Measurements from ENCODE around the gene RHBDD2.
"Not testable (repeated sequence)": the region's sequence is repeated elsewhere in the genome, so short reads cannot be mapped to it uniquely, and the experiment has no call there.

RHBDD2 gene

DNA sequence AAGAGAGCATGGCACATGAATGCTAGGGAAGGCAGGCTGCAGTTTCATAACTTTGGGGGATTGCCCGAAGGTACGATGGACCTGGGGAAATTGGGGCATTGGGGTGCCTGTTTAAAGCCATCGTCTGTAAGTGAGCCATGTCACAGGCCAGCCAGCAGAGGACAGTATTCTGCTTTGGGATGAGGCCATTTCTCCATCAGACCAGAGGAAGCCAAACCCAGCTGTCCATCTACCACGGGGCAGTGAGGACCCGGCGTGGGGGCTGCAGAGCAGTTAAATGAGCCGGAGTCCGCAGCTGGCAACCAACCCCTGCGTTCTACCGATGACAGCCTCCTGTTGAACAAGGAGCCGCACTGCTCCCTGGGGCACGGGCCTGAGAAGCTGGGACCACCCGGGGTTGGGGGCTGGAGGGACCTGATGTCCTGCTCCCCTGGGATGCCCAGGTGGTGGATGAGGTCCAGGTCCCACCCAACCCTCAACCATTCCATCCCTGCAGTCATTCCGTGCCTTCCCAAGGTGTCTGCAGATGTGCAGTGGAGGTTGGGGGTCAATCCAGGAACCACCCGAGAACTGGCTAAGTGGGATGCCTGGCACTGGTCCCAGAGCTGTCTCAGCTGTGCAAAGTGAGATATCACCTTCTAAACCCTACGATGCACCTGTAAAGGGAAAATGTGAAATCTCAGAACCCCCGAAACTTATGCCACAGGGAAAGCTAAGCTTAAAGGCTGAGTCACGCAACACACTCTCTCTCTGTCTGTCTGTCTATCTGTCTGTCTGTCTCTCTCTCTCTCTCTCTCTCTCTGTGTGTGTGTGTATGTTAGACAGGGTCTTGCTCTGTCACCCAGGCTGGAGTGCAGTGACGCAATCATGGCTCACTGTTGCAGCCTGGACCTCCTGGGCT, 12.1 kb upstream of the RHBDD2 start:
- DNase-seq (ENCODE audit: low read depth, low spot score) = no peak

DNA sequence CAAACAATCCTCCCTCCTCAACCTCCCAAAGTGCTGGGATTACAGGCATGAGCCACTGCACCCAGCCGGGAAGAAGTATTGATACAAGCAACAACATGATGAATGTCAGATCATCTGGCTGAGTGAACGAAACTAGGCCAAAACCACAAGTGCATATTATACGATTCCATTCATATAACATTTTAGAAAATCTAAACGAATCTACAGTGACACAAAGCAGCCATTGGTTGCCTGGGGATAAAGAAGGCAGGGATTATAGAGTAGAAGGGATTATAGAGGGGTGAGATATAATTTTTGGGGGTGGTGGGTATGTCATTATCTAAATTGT, 11.5 kb upstream of the RHBDD2 start:
- DNase-seq (ENCODE audit: low read depth, low spot score) = no peak

DNA sequence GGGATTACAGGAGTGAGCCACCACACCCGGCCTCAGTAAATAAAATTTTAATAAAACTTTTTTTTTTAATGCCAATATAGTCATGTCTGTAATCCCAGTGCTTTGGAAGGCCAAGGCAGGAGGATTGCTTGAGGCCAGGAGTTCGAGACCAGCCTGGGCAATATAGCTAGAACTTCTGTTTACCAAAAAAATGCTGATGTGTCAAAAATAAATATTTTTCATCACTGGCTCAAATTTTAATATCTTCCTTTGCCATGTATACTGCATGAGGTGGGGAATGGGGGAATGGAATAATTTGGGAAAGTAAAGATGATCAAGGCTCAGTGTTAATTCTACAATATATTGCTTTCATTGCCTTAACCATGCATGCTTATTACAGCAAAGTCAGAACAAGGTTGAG, 10.7 kb upstream of the RHBDD2 start:
- no peak for DNase-seq (ENCODE audit: low read depth, low spot score)

DNA sequence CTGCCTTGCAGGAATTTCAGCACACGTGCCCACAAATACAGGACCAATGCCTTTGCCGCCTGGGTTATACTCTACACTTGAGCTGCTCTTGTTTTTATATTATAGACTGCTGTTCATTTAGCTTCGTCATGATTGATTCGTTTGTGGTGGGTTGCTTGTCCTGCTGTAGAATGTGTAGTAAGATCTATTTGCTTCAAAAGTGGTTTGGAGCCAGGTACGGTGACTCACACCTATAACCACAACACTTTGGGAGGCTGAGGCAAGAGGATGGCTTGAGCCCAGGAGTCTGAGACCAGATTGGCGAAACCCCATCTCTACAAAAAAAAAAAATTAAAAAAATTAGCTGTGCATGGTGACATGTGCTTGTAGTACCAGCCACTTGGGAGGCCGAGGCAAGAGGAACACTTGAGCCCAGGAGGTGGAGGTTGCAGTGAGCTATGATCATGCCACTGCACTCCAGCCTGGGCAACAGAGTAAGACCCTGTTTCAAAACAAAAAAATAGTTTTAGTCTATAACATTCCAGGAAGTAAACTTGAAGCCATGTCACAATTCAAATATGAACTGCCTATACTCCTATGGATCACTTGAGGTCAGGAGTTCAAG, 9.0 kb upstream of the RHBDD2 start:
- DNase-seq (ENCODE audit: low read depth, low spot score) = no peak

DNA sequence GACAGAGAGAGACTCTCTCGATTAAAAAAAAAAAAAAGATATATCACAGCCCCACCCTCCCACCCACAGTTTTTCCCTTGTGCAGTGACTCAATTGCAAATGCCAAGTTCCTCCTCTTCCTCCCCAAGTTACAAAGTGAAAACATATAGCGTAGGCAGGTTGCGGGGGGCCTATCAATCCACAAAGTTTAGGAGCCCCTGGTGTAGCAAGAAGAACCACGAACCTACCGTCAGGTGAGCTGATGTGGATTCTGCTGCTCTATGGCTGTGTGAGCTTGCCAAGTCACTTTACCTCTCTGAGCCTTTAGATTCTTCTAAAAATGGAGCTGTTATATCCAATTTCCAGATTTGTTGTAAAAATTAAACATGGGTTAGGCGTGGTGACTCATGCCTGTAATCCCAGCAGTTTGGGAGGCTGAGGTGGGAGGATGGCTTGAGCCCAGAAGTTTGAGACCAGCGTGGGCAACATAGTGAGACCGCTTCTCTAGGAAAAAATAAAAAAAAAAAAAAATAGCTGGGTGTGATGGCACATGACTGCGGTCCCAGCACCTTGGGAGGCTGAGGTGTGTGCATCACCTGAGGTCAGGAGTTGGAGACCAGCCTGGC, 8.2 kb upstream of the RHBDD2 start:
- no peak for DNase-seq (ENCODE audit: low read depth, low spot score)

DNA sequence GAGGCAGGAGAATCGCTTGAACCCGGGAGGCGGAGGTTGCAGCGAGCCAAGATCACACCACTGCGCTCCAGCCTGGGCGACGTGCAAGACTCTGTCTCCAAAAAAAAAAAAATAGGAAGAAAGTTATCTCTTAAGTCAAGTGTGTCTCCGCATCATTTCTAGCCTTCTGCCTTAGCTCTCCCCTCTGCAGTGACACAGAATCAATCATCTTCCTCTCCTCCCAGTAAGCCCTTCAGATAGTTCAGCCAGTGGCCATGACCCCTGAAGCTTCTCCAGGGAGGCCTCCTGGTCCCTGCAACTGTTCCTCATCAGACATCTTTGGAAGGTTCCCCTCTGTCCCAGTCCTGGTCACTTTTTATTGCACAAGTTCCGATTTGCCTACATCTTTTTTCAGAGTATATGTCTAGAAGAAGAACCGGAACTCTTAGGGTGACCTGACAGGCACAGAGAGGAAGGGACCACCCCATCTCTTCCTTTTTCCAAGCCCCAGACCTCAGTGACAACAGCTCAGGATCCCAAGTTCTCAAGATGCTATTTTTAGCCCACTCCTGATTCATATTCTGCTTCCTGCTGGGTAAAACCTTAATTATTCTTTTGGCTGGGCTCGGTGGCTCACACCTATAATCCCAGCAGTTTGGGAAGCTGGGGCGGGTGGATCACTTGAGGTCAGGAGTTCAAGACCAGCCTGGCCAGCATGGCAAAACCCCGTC, 6.6 kb upstream of the RHBDD2 start:
- DNase-seq (ENCODE audit: low read depth, low spot score) = no peak

DNA sequence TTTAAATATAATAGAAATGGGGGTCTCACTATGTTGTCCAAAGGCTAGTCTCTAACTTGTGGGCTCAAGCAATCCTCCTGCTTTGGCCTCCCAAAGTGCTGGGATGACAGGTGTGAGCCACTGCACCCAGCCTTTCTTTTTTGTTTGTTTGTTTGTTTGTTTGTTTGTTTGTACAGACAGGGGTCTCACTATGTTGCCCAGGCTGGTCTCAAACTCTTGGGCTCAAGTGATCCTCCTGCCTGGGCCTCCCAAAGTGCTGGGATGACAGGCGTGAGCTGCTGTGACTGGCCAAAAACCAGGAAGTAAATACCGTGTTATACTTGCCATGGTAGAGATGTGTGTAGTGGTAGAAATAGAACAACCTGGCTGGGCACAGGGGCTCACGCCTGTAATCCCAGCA, 4.7 kb upstream of the RHBDD2 start:
- not testable (repeated sequence) for DNase-seq (ENCODE audit: low read depth, low spot score)

DNA sequence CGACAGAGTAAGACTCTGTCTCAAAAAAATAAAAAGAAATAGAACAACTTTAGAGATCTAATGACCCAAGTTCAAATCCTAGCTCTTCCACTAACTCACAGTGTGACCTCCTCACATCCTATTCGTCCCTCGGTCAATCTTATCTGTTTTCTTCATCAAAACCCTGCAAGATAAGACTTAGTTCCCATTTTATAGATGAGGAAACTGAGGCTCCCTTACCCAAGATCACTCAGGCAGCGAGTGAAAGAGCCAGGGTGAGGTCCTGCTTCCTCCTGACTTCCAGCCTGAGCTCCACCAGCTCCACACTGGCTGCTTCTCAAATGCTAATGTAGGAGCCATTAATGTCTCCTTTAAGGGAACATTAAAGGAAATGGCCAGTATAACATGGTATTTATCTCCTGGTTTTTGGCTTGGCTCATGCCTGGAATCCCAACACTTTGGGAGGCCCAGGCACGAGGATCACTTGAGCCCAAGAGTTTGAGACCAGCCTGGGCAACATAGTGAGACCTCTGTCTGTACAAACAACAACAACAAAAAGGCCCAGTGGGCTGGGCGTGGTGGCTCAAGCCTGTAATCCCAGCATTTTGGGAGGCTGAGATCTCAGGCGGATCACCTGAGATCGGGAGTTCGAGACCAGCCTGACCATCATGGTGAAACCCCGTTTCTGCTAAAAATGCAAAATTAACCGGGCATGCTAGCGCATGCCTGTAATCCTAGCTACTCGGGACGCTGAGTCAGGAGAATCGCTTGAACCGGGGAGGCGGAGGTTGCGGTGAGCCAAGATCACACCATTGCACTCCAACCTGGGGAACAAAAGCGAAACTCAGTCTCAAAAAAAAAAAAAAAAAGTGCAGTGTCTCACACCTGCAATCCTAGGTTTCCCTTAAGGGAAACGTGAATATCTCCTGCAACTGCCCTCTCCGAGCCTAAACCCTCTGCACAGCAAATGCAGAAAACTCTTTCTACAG, 3.4 kb upstream of the RHBDD2 start:
- DNase-seq (ENCODE audit: low read depth, low spot score) = no peak

DNA sequence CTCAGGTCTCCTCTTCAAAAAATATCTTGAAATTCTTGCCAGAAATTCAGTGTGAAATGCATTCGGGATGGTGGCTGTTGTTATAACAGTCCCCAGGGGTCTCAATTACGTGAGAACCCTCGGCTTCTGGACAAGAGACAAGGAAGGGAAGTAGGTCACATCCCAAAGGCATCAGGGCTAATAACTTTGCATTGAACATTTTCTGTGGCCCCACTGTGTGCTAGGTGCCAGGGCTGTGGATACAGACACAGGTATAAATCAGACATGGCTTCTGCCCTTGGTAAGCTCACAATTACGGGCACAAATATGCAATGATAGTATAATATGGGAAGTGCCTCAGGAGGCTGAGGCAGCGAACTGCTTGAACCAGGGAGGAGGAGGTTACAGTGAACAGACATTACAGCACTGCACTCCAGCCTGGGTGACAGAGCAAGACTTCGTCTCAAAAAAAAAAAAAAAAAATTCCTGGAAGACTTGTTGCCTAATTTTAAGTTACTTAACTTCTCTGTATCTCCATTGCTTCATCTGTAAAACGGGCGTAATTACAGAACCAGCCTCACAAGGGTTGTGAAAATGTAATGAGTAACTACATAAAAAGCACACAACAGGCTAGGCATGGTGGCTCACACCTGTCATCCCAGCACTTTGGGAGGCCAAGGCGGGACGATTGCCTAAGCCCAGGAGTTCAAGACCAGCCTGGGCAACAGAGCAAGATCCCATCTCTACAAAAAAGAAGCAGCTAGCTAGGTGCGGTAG, 2.5 kb upstream of the RHBDD2 start:
- DNase-seq (ENCODE audit: low read depth, low spot score) = no peak

DNA sequence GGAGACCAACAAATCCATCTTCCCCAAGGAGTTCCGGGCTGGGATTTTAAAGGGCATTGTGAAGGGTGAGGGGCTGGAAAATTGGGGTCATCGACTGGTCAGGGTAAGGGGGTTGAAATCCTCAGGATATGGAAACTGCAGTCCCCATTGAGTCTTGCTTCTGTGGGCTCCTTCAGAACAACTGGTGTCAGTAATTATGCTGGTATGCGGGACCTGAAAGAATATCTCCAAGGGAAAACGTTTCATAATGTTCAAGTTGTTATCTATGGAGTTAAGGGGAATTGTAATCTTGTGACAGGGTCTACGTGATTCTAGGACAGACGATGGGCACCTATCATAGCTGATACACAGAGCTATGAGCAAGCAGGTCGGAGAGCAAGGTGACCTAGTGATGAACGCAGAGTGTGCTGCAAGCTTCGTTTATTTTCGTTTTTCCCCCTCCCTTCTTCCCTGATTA, 494 bp upstream of the RHBDD2 start:
- DNase-seq (ENCODE audit: low read depth, low spot score) = no peak

DNA sequence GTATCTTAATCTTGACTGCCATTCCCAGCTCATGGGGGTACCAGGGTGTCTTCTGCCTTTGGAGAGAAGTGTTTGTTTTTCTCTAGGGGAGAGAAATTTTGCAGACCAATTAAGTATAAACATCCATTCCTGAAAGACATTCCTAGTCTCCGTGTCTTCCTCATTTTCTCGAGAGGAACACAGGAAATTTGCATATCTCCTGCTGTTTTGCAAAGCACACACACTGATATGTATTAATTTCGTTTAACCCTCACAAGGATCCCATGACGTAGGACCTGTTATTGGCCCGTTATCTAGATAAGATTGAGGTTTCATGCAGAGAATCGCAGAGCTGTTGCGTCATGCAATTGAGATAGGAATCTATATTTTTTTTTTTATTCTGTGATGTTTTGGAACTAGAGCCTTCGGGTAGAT, 944 bp downstream of the RHBDD2 start:
- DNase-seq (ENCODE audit: low read depth, low spot score) = no peak

DNA sequence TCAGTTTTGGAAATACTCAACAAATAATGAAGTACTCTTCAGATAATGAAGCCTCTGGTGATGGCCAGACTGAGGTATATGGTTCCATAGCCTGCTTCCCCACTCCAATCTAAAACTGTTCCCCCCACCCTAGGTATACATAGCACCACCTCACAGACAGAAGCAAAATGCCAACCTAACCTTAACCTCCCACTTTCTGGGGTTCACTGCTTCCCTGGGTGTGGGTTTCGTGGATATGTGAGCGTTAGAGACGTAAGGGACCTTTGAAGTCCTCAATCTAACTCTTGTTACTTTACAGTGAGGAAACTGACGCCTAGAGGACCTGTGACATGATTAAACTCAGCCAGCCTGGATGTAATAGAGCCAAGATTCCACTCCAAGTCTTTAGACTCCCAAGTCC, 1.4 kb downstream of the RHBDD2 start:
- no peak for DNase-seq (ENCODE audit: low read depth, low spot score)

DNA sequence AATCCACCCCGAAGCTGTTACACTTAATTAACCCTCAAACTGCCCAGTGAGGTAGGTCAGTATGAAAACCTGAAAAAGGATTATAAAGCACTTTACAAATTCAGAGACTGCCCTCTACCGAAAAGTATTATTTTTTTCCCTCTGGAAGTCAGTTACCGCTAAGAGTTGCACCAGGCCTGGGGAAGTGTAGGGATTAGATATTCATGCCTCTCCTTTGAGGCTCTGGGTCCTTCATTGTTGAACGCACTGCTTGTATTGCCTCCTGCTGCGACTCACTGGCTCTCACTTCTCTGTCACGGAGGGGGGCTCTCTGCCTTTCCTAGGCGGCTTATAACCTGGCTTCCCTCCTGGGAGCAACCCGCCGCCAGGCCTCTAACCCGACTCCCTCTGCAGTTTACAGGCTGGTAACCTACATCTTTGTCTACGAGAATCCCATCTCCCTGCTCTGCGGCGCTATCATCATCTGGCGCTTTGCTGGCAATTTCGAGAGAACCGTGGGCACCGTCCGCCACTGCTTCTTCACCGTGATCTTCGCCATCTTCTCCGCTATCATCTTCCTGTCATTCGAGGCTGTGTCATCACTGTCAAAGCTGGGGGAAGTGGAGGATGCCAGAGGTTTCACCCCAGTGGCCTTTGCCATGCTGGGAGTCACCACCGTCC, 2.7 kb downstream of the RHBDD2 start:
- DNase-seq (ENCODE audit: low read depth, low spot score) = no peak

DNA sequence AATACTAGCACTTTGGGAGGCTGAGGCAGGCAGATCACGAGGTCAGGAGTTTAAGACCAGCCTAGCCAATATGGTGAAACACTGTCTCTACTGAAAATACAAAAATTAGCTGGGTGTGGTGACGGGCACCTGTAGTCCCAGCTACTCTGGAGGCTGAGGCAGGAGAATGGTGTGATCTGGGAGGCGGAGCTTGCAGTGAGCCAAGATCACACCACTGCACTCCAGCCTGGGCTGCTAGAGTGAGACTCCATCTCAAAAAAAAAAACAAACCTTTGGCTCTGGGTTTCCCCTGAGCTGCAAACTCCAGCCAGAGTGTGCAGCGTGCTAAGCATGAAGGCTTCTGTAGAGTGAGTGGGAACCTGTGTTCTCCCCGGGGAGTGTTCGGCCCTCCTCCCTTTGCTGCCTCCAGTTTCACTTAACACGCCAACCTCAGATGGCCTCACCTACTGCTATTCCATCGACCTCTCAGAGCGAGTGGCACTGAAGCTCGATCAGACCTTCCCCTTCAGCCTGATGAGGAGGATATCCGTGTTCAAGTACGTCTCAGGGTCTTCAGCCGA, 4.5 kb downstream of the RHBDD2 start:
- DNase-seq (ENCODE audit: low read depth, low spot score) = not testable (repeated sequence)

DNA sequence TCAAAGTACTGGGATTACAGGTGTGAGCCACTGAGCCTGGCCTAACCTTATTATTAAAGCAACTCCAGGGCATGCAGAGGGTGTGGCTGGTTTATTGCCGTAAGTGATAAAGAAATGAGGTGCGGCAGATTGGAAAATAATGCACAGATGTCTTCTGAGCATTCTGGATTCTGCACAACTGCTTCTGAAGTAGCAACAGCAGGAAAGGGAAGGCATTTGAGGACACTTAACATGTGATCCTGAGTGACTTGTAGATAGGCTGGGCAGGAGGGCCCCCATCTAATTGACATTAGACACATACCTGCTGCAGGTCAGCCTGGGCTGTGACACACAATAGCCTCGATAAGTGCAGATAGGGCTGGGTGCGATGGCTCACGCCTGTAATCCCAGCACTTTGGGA, 5.6 kb downstream of the RHBDD2 start:
- DNase-seq (ENCODE audit: low read depth, low spot score) = no peak

DNA sequence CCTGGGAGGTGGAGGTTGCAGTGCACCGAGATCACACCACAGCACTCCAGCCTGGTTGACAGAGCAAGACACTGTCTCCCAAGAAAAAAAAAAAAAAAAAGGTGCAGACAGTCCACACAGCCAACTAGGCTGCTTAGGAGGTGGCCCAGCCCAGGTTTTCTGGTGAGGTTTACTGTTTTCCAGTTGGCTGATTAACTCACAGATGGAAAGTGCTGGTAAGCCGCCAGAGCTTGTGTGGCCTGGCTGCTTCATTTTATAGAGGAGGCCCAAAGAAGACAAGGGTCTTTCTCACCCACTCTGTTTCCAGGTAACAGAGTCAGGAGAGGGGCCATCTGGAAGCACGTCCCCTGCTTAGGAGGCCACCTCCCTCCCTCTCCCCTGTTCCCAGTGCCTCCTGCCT, 6.2 kb downstream of the RHBDD2 start:
- no peak for DNase-seq (ENCODE audit: low read depth, low spot score)

DNA sequence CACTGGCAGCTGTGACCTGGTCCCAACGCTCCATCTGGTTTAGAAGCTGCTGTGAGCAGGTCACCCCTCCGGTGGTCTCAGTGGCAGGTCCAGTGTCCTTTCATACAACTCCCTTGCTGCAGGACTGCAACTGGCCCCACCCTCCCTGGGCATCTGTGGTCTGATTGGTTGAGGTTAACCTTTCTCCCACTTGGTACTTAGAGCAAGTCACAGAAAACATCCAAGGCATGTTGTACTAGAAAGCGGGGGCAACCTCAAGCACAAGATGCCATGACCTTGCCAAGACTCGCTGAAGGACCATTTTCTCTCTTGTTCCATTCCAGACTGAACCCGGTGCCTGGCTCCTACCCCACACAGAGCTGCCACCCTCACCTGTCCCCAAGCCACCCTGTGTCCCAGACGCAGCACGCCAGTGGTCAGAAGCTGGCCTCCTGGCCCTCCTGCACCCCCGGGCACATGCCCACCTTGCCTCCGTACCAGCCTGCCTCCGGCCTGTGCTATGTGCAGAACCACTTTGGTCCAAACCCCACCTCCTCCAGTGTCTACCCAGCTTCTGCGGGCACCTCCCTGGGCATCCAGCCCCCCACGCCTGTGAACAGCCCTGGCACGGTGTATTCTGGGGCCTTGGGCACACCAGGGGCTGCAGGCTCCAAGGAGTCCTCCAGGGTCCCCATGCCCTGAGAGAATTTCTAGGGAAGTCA, 9.0 kb downstream of the RHBDD2 start:
- DNase-seq (ENCODE audit: low read depth, low spot score) = no peak

DNA sequence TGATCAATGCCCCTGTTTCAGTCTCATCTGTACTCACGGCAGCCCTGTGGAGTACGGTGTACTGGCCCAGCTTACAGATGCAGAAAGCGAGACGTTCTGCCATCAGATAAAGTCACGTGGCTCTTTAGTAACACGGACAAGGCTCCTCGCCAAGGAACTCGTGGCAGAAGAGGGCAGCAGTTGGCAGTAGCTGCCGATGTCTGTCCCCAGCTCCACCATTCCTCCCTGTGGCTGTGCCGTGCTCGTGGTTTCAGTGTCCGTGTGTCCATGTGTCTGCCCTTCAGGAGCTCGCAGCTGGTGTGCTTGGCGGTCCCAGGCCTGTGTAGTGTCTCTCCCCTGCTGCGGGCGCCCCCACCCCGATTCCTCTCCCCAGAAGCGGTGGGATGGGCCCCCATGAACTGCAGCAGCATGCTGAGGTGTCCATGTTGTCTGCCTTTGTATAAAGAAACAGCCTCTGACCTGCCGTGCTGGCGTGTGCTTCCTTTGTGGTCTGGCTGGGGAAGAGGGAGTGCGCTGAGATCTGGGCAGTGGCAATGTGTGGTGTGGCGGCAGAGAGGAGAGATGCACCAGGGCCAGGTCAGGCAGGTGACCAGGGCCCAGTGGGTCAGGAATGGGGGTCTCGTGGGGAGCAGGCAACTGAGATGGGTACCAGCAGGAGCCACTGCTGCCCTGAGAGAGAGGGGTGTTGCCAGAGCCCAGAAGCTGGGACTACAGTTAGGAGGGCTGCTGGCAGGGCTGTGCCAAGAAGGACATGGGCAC, 9.8 kb downstream of the RHBDD2 start:
- DNase-seq (ENCODE audit: low read depth, low spot score) = no peak
